ENCODE measurements around the gene GNG4.

DNA sequence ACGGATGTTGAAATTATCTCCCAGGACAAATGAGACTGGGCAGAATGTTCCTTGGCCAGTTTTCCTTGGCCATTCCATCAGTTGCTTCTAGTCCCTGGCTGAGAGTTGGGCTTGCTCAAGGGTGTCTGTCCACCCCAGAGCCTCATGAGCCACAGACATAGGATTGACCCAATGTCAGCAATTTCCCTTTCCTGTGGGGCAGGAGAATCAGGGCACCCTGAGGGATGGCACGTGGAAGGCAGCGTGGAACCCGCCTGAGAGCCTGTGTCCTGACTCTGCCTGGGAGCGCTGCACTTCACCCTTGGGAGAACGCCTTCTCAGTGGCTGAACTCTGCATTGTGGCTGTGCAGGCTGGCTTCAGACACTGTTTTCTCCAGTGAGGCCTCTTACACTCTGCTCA is 74.0 kb downstream of the GNG4 start:
- TF ChIP-seq CTBP1 (IDR thresholded peaks at IDR 0.05; ENCODE audit: borderline replicate concordance) (no peak), FOXM1 (IDR thresholded peaks at IDR 0.05; ENCODE audit: borderline replicate concordance) (no peak), HDGF (IDR thresholded peaks at IDR 0.05; ENCODE audit: borderline replicate concordance) (no peak), L3MBTL2 (conservative IDR thresholded peaks at IDR 0.05) (no peak), NFRKB (IDR thresholded peaks at IDR 0.05) (no peak), SP1 (IDR thresholded peaks at IDR 0.05) (no peak), BHLHE40 (IDR thresholded peaks at IDR 0.05; ENCODE audit: borderline replicate concordance) (no peak), SUZ12 (IDR thresholded peaks at IDR 0.05) (no peak), FOXK2 (IDR thresholded peaks at IDR 0.05) (no peak), ELF4 (IDR thresholded peaks at IDR 0.05) (no peak)
- TF ChIP-seq, protein P1, sequence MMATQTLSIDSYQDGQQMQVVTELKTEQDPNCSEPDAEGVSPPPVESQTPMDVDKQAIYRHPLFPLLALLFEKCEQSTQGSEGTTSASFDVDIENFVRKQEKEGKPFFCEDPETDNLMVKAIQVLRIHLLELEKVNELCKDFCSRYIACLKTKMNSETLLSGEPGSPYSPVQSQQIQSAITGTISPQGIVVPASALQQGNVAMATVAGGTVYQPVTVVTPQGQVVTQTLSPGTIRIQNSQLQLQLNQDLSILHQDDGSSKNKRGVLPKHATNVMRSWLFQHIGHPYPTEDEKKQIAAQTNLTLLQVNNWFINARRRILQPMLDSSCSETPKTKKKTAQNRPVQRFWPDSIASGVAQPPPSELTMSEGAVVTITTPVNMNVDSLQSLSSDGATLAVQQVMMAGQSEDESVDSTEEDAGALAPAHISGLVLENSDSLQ (IDR thresholded peaks at IDR 0.05): no peak
